Peyer's patch (tissue), 4 donors: ENCODE results near the gene SERBP1. TPM values are rescaled to one million over a fixed set of nuclear protein-coding genes. Genes with fewer than 3 reads are reported as not detected.

ENCODE experiments used
- DNase-seq, 3 donors: peaks; one replicate each; pipeline ENCODE4 v3.0.0-alpha.2; 2017 to 2019
- H3K27ac ChIP-seq, 4 donors: fragments of 200-600 bp; sonication (generic); one replicate each; pipeline ENCODE4 v1.5.1; 2016 to 2019
- H3K27me3 ChIP-seq, 2 donors: fragments of 200-600 bp; sonication (generic); one replicate each; pipeline ENCODE4 v1.5.1; 2019
- H3K36me3 ChIP-seq, 3 donors: fragments of 200-600 bp; sonication (generic); one replicate each; pipeline ENCODE4 v1.5.1; 2016 to 2019
- H3K4me1 ChIP-seq, 4 donors: fragments of 200-600 bp; sonication (generic); one replicate each; pipeline ENCODE4 v1.5.1; 2016 to 2019
- H3K4me3 ChIP-seq, 4 donors: fragments of 200-600 bp; sonication (generic); 1 replicate in 3 of 4; 2 replicates in 1 of 4; pipeline ENCODE4 v1.5.1; 2016 to 2019; ENCODE audit warnings: mild to moderate bottlenecking in 1 of 4
- H3K9me3 ChIP-seq, 4 donors: fragments of 200-600 bp; sonication (generic); one replicate each; pipeline ENCODE4 v1.5.1; 2016 to 2019; ENCODE audit warnings: mild to moderate bottlenecking in 1 of 4
- POLR2A ChIP-seq, 2 donors: fragments of 450-650 bp; IDR thresholded peaks; one replicate each; pipeline ENCODE4 v1.5.1; 2017; ENCODE audit warnings: antibody characterized with exemption in 2 of 2, mild to moderate bottlenecking in 2 of 2, moderate library complexity in 2 of 2
- small RNA-seq, 2 donors: library from RNA; depleted of rRNA; stranded (forward); fragments of <200 nt; gene quantifications; one replicate each; pipeline ENCODE3, GENCODE V24; 2016
- total RNA-seq, 4 donors: library from RNA; depleted of rRNA; stranded (reverse); fragments of >200 nt; gene quantifications; one replicate each; pipeline ENCODE4 v1.1.0, GENCODE V29; 2016
- TF ChIP-seq, protein P1 (sequence below), 6 experiments: fragments of 450-650 bp in 4 of 6; fragments of 200-600 bp in 2 of 6; sonication (generic) in 1 of 6; IDR thresholded peaks; one replicate each; pipeline ENCODE4 v1.5.1; 2017 to 2019; ENCODE audit warnings: antibody characterized with exemption in 6 of 6, mild to moderate bottlenecking in 3 of 6, moderate library complexity in 1 of 6

SERBP1 gene
- total RNA-seq, 4 donors from 2014 or later, result 99.5 to 171 (median 103) TPM

DNA sequence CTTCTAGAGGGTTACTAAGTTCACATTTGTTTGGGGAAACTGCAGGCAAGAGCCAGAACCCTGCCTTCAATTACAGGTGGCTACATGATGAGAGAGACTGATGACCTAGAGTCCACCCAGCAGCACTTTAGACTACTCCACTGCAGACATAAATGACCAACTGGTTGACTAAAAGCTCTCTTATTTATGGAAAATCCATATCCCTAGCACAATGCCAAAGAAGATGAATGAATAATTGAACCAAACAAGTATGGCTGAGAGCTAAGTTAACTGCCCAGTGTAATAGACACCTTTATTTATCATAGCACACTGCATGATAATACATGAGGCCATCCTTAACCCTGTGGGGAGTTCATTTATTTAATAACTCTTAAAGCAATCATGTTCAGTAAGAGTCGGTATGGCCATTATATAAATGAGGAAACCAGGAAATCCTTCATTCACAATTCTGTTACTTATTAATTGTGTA lies 62.1 kb downstream of the SERBP1 start:
- H3K27ac ChIP-seq, result no peak overlapping the region
- H3K27me3 ChIP-seq, result no peaks in the 10 kb centered on the region
- TF ChIP-seq, protein P1, sequence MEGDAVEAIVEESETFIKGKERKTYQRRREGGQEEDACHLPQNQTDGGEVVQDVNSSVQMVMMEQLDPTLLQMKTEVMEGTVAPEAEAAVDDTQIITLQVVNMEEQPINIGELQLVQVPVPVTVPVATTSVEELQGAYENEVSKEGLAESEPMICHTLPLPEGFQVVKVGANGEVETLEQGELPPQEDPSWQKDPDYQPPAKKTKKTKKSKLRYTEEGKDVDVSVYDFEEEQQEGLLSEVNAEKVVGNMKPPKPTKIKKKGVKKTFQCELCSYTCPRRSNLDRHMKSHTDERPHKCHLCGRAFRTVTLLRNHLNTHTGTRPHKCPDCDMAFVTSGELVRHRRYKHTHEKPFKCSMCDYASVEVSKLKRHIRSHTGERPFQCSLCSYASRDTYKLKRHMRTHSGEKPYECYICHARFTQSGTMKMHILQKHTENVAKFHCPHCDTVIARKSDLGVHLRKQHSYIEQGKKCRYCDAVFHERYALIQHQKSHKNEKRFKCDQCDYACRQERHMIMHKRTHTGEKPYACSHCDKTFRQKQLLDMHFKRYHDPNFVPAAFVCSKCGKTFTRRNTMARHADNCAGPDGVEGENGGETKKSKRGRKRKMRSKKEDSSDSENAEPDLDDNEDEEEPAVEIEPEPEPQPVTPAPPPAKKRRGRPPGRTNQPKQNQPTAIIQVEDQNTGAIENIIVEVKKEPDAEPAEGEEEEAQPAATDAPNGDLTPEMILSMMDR (IDR thresholded peaks at IDR 0.05), result no peak
- no peak for TF ChIP-seq POLR2A (IDR thresholded peaks at IDR 0.05)
- no peak overlapping the region for H3K4me3 ChIP-seq
- no peaks in the 10 kb centered on the region for H3K9me3 ChIP-seq
- no peaks in the 10 kb centered on the region for H3K4me1 ChIP-seq
- no peak for DNase-seq
- H3K36me3 ChIP-seq, result no peaks in the 10 kb centered on the region

DNA sequence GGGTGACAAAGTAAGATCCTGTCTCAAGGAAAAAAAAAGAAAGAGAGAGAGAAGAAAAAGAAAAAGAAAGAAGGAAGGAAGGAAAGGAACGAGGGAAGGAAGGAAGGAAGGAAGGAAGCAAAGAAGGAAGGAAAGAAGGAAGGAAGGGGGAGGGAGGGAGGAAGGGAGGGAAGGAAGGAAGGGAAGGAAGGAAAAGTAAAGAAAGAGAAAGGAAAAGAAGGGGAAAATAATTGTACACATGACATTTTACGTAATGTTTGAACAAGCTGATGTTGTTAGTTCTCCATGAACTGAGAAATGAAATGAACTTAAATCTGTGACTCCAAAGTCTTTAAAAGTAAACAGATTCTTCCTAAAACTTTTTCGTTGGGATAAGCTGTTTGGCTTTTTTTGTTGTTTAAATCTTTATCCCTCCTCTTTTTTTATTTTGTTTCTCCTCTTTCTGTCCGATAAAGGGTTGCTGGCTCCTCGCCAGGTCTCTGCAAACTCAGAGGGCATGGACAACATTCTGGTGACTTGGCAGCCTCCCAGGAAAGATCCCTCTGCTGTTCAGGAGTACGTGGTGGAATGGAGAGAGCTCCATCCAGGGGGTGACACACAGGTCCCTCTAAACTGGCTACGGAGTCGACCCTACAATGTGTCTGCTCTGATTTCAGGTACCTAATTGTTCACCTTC lies 62.7 kb downstream of the SERBP1 start:
- no peaks in the 10 kb centered on the region for H3K36me3 ChIP-seq
- no peak overlapping the region for H3K27ac ChIP-seq
- TF ChIP-seq POLR2A (IDR thresholded peaks at IDR 0.05), result no peak
- TF ChIP-seq, protein P1 (IDR thresholded peaks at IDR 0.05), result no peak
- H3K27me3 ChIP-seq, result no peaks in the 10 kb centered on the region
- H3K9me3 ChIP-seq, result no peaks in the 10 kb centered on the region
- no peak overlapping the region for H3K4me3 ChIP-seq
- DNase-seq, result peak in 1 of 3 donors; percentile 24
- no peaks in the 10 kb centered on the region for H3K4me1 ChIP-seq

DNA sequence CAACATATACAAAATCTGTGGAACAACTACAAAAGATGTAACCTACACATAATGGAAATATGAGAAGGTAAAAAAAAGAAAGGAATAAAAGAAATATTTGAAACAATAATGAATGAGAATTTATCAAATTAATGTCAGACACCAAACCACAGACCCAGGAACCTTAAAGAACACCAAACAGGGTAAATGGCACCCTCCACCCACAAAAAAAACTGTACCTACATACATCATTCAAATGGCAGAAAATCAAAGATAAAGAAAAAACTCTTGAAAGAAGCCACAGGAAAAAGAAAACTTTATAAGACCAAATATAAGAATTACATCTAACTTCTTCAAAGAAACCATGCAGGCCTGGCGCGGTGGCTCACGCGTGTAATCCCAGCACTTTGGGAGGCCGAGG lies 68.6 kb downstream of the SERBP1 start:
- no peaks in the 10 kb centered on the region for H3K4me1 ChIP-seq
- no peak for TF ChIP-seq POLR2A (IDR thresholded peaks at IDR 0.05)
- TF ChIP-seq, protein P1 (IDR thresholded peaks at IDR 0.05), result no peak

DNA sequence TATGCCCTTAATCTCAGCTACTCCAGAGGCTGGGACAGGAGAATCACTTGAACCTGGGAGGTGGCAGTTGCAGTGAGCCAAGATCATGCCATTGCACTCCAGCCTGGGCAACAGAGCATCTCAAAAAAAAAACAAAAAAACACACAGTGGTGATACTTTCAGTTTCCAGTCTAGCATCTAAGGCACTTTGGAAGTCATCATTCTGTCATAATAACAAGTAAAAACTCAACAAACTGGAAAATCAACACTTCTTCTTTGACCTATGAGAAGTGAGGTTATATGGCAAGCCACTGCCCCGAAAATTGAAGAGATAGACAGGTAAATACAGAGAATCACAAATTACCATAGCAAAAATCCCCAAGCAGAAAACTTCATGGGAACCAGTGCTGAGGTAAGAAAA lies 70.6 kb downstream of the SERBP1 start:
- no peaks in the 10 kb centered on the region for H3K27me3 ChIP-seq
- H3K36me3 ChIP-seq, result no peaks in the 10 kb centered on the region
- no peaks in the 10 kb centered on the region for H3K4me1 ChIP-seq
- TF ChIP-seq, protein P1 (IDR thresholded peaks at IDR 0.05), result no peak
- TF ChIP-seq POLR2A (IDR thresholded peaks at IDR 0.05), result no peak
- no peak overlapping the region for H3K27ac ChIP-seq
- no peak overlapping the region for H3K4me3 ChIP-seq
- no peak for DNase-seq
- H3K9me3 ChIP-seq, result no peaks in the 10 kb centered on the region

More for the DNA sequence above, 68.6 kb downstream of the SERBP1 start:
- Histone ChIP-seq H3K36me3 (no peaks in the 10 kb centered on the region), H3K4me3 (no peak overlapping the region), H3K9me3 (no peaks in the 10 kb centered on the region), H3K27ac (no peak overlapping the region), H3K27me3 (no peaks in the 10 kb centered on the region)
- no peak for DNase-seq

Small RNA genes lying within 50 kb of the gene (small RNA-seq; reads per million reads assigned to genes)
- gene RNU6-387P, result 0 reads per million in 2 donors

Other genes starting within 250 kb of the SERBP1 start
- gene IL12RB2, start 122.5 kb downstream of the SERBP1 start, total RNA-seq, result 1 to 10 TPM in 2 of 4 donors, under 1 TPM in 2; 0.35 to 3.3 (median 1.8) TPM